Measurements from ENCODE around the gene RACGAP1. TPM values are rescaled to one million over a fixed set of nuclear protein-coding genes. Genes with fewer than 3 reads are reported as not detected.
A peak's percentile ranks its signal among the peaks of the same experiment; 100 is the strongest.

Gene RACGAP1
- polyA plus RNA-seq (2013): 34.8 and 37.0 TPM in 2 replicates

- Histone ChIP-seq H3K79me2 (ENCODE audit: control insufficient read depth, insufficient read depth, low read length, poor library complexity) (peaks cover 5% of the 10 kb centered on the region), H3K4me1 (ENCODE audit: control insufficient read depth in 1 of 2, insufficient read depth in 2 of 2, low read length in 2 of 2) (peaks cover 0 to 2% of the 10 kb centered on the region in 2 experiments), H4K91ac (ENCODE audit: low read depth, low read length) (peak within 1 kb of the TSS; percentile 82), H2BK120ac (ENCODE audit: insufficient read depth, low read length, poor library complexity) (peak within 1 kb of the TSS; percentile 83), H4K12ac (ENCODE audit: low read depth, low read length) (peak within 1 kb of the TSS; percentile 47), H3K36me3 (ENCODE audit: control insufficient read depth in 1 of 2, insufficient read depth in 2 of 2, low read length in 2 of 2) (peaks cover 0 to 2% of the 10 kb centered on the region in 2 experiments), H3K4me3 (ENCODE audit: low read depth, low read length) (peak within 1 kb of the TSS; percentile 94), H3K79me1 (ENCODE audit: low read length) (peaks cover 4% of the 10 kb centered on the region), H3K14ac (ENCODE audit: low read length) (peak within 1 kb of the TSS; percentile 98), H2BK5ac (ENCODE audit: low read depth, low read length, poor library complexity) (peak within 1 kb of the TSS; percentile 94), H2BK12ac (ENCODE audit: low read length) (no peak within 1 kb of the TSS), H2AK5ac (ENCODE audit: low read length) (peak within 1 kb of the TSS; percentile 89), H3K18ac (ENCODE audit: low read length) (peak within 1 kb of the TSS; percentile 99), H3K4ac (ENCODE audit: low read depth, low read length) (peak within 1 kb of the TSS; percentile 93), H3K27ac (ENCODE audit: low read depth, low read length) (peak within 1 kb of the TSS; percentile 73), H3K9me3 (ENCODE audit: insufficient read depth, low read depth, low read length) (no peaks in the 10 kb centered on the region), H2AFZ (ENCODE audit: insufficient read depth, low read length, poor library complexity) (peak within 1 kb of the TSS; percentile 96), H3K9ac (ENCODE audit: low read length) (peak within 1 kb of the TSS; percentile 83), H4K8ac (ENCODE audit: low read depth, low read length) (peak within 1 kb of the TSS; percentile 93), H3K23ac (ENCODE audit: low read length) (no peak within 1 kb of the TSS), H3K4me2 (ENCODE audit: low read length) (peak within 1 kb of the TSS; percentile 79), H3K27me3 (ENCODE audit: insufficient read depth, low read length) (no peaks in the 10 kb centered on the region)
- DNase-seq: peak; percentile 98 to 100
- WGBS (ENCODE audit: extremely low coverage, insufficient coverage, insufficient read length): no CpG with 5 or more reads among the region's 47 CpGs
Measured at GRCh38 chr12:50025187-50026059, at the start of gene RACGAP1. Gene RACGAP1 (minus strand): TSS chr12:50025494. CDS start chr12:50016715, 8,779 bp downstream.

GRCh38 chr12:50073712-50074111 lies 48.4 kb upstream of the RACGAP1 start:
- Histone ChIP-seq H3K9ac (ENCODE audit: low read length) (no peak overlapping the region), H2AK5ac (ENCODE audit: low read length) (no peak overlapping the region), H4K91ac (ENCODE audit: low read depth, low read length) (no peak overlapping the region), H2AFZ (ENCODE audit: insufficient read depth, low read length, poor library complexity) (no peak overlapping the region), H3K4me2 (ENCODE audit: low read length) (no peak overlapping the region), H3K79me1 (ENCODE audit: low read length) (no peaks in the 10 kb centered on the region), H3K4me1 (ENCODE audit: control insufficient read depth in 1 of 2, insufficient read depth in 2 of 2, low read length in 2 of 2) (peaks cover 2% of the 10 kb centered on the region in 2 experiments), H3K9me3 (ENCODE audit: insufficient read depth, low read depth, low read length) (no peaks in the 10 kb centered on the region), H2BK120ac (ENCODE audit: insufficient read depth, low read length, poor library complexity) (no peak overlapping the region), H3K4me3 (ENCODE audit: low read depth, low read length) (no peak overlapping the region), H2BK5ac (ENCODE audit: low read depth, low read length, poor library complexity) (no peak overlapping the region), H2BK12ac (ENCODE audit: low read length) (no peak overlapping the region), H3K4ac (ENCODE audit: low read depth, low read length) (no peak overlapping the region), H4K8ac (ENCODE audit: low read depth, low read length) (no peak overlapping the region), H3K79me2 (ENCODE audit: control insufficient read depth, insufficient read depth, low read length, poor library complexity) (no peaks in the 10 kb centered on the region), H3K18ac (ENCODE audit: low read length) (no peak overlapping the region), H3K27me3 (ENCODE audit: insufficient read depth, low read length) (no peaks in the 10 kb centered on the region), H3K23ac (ENCODE audit: low read length) (no peak overlapping the region), H3K14ac (ENCODE audit: low read length) (no peak overlapping the region), H4K12ac (ENCODE audit: low read depth, low read length) (no peak overlapping the region), H3K27ac (ENCODE audit: low read depth, low read length) (no peak overlapping the region), H3K36me3 (ENCODE audit: control insufficient read depth in 1 of 2, insufficient read depth in 2 of 2, low read length in 2 of 2) (no peaks in the 10 kb centered on the region)
- WGBS (ENCODE audit: extremely low coverage, insufficient coverage, insufficient read length): no CpG with 5 or more reads among the region's 10 CpGs
- no peak for DNase-seq

GRCh38 chr12:50073206-50073605 lies 47.9 kb upstream of the RACGAP1 start:
- no peak overlapping the region for H4K12ac ChIP-seq (ENCODE audit: low read depth, low read length)
- no peak overlapping the region for H3K4ac ChIP-seq (ENCODE audit: low read depth, low read length)
- H3K27ac ChIP-seq (ENCODE audit: low read depth, low read length): no peak overlapping the region
- H3K79me1 ChIP-seq (ENCODE audit: low read length): no peaks in the 10 kb centered on the region
- H2BK12ac ChIP-seq (ENCODE audit: low read length): no peak overlapping the region
- no peak for DNase-seq
- no peak overlapping the region for H3K4me2 ChIP-seq (ENCODE audit: low read length)
- no peak overlapping the region for H2BK120ac ChIP-seq (ENCODE audit: insufficient read depth, low read length, poor library complexity)
- no peaks in the 10 kb centered on the region for H3K36me3 ChIP-seq (ENCODE audit: control insufficient read depth in 1 of 2, insufficient read depth in 2 of 2, low read length in 2 of 2)
- H2BK5ac ChIP-seq (ENCODE audit: low read depth, low read length, poor library complexity): no peak overlapping the region
- no peaks in the 10 kb centered on the region for H3K27me3 ChIP-seq (ENCODE audit: insufficient read depth, low read length)
- no peak overlapping the region for H2AK5ac ChIP-seq (ENCODE audit: low read length)
- H2AFZ ChIP-seq (ENCODE audit: insufficient read depth, low read length, poor library complexity): no peak overlapping the region
- no peaks in the 10 kb centered on the region for H3K79me2 ChIP-seq (ENCODE audit: control insufficient read depth, insufficient read depth, low read length, poor library complexity)
- no peak overlapping the region for H3K18ac ChIP-seq (ENCODE audit: low read length)
- no peak overlapping the region for H3K23ac ChIP-seq (ENCODE audit: low read length)
- peaks cover 2% of the 10 kb centered on the region in 2 experiments for H3K4me1 ChIP-seq (ENCODE audit: control insufficient read depth in 1 of 2, insufficient read depth in 2 of 2, low read length in 2 of 2)
- no peaks in the 10 kb centered on the region for H3K9me3 ChIP-seq (ENCODE audit: insufficient read depth, low read depth, low read length)
- no peak overlapping the region for H4K91ac ChIP-seq (ENCODE audit: low read depth, low read length)
- no CpG with 5 or more reads among the region's 7 CpGs for WGBS (ENCODE audit: extremely low coverage, insufficient coverage, insufficient read length)
- H4K8ac ChIP-seq (ENCODE audit: low read depth, low read length): no peak overlapping the region
- no peak overlapping the region for H3K4me3 ChIP-seq (ENCODE audit: low read depth, low read length)
- no peak overlapping the region for H3K14ac ChIP-seq (ENCODE audit: low read length)
- no peak overlapping the region for H3K9ac ChIP-seq (ENCODE audit: low read length)

- Histone ChIP-seq H3K27ac (ENCODE audit: low read depth, low read length) (no peak overlapping the region), H3K9me3 (ENCODE audit: insufficient read depth, low read depth, low read length) (no peaks in the 10 kb centered on the region), H3K14ac (ENCODE audit: low read length) (no peak overlapping the region), H3K79me1 (ENCODE audit: low read length) (no peaks in the 10 kb centered on the region), H3K79me2 (ENCODE audit: control insufficient read depth, insufficient read depth, low read length, poor library complexity) (no peaks in the 10 kb centered on the region), H3K4ac (ENCODE audit: low read depth, low read length) (no peak overlapping the region), H3K23ac (ENCODE audit: low read length) (no peak overlapping the region), H2AFZ (ENCODE audit: insufficient read depth, low read length, poor library complexity) (no peak overlapping the region), H3K9ac (ENCODE audit: low read length) (no peak overlapping the region), H4K91ac (ENCODE audit: low read depth, low read length) (no peak overlapping the region), H4K8ac (ENCODE audit: low read depth, low read length) (no peak overlapping the region), H3K36me3 (ENCODE audit: control insufficient read depth in 1 of 2, insufficient read depth in 2 of 2, low read length in 2 of 2) (no peaks in the 10 kb centered on the region), H3K18ac (ENCODE audit: low read length) (no peak overlapping the region), H3K4me2 (ENCODE audit: low read length) (no peak overlapping the region), H3K27me3 (ENCODE audit: insufficient read depth, low read length) (no peaks in the 10 kb centered on the region), H2AK5ac (ENCODE audit: low read length) (no peak overlapping the region), H2BK12ac (ENCODE audit: low read length) (no peak overlapping the region), H2BK120ac (ENCODE audit: insufficient read depth, low read length, poor library complexity) (no peak overlapping the region), H2BK5ac (ENCODE audit: low read depth, low read length, poor library complexity) (no peak overlapping the region), H3K4me3 (ENCODE audit: low read depth, low read length) (no peak overlapping the region), H4K12ac (ENCODE audit: low read depth, low read length) (no peak overlapping the region), H3K4me1 (ENCODE audit: control insufficient read depth in 1 of 2, insufficient read depth in 2 of 2, low read length in 2 of 2) (peaks cover 2% of the 10 kb centered on the region in 2 experiments)
- no CpG with 5 or more reads among the region's 10 CpGs for WGBS (ENCODE audit: extremely low coverage, insufficient coverage, insufficient read length)
- DNase-seq: no peak
Measured at GRCh38 chr12:50072198-50072907, 47.1 kb upstream of the RACGAP1 start.

All from trophoblast cell (in vitro differentiated cells and primary cell).